Measurements from ENCODE around the gene BAG5.

Gene BAG5

GRCh38 chr14:103563226-103563620 is 766 bp upstream of the BAG5 start:
- no peak for DNase-seq

- DNase-seq = no peak
Observed at GRCh38 chr14:103562179-103562428, 353 bp downstream of the BAG5 start.

GRCh38 chr14:103561381-103562178 is 877 bp downstream of the BAG5 start:
- peak; percentile 23 for DNase-seq

DNA sequence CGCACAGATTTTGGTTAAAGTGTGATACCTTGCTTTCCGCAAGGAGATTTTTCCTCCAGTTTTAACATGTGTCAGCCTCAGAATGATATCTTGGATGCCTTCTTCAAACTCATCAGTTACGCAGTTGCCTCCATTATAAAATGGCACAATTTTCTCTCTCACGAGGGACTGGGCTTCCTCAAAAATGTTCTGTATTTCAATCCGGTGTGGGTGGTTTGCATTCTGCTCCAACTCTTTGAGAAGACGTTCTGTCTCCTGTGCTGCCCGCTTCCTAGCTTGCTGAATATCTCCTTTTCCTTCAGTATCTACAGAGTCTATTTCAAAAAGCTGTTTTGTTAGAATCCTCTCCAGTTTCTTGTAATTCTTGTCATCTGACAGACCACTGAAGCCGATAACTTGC is 1.8 kb downstream of the BAG5 start:
- no peak for DNase-seq

GRCh38 chr14:103559766-103560165 is 2.7 kb downstream of the BAG5 start:
- DNase-seq = no peak

DNA sequence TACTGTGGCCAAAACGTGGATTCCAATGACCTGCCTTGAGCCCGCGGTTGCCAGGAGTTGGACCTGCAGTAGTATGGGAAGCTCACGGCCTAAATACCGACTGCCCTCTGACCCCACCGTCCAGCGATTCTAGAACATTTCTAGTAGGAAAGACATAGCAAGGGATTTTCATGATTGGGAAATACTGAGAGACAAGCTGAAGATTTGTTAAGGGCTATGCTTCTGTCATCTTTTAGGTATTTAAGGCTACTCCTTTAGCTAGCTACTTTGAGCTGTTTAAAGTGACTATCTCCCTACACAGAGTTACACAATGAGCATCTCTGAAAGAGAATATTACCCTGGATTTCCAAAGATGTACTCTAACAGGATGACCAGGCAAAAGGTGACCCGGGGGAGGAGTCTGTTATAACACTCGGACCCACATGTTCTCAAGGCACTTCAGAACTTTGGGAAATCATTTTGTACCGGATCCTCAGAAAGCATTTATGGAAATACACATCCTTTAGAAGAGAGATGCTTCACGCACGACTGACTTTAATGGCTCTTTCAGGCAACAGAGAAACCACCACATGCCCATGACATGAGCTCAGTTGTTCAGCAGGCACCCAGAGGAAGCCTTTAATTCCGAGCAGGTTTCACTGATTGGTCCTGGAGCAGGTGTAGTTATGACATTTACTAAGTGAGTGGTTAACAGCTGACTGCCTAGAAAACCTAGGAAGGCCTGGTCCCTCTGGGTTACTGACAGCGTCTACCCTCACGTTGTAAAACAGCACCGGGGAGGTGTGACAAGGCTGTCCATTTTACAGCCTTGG is 4.2 kb downstream of the BAG5 start:
- no peak for DNase-seq

- DNase-seq = no peak
Observed at GRCh38 chr14:103556946-103557758, 5.3 kb downstream of the BAG5 start.

- DNase-seq = no peak
Observed at GRCh38 chr14:103555559-103556337, 6.7 kb downstream of the BAG5 start.

DNA sequence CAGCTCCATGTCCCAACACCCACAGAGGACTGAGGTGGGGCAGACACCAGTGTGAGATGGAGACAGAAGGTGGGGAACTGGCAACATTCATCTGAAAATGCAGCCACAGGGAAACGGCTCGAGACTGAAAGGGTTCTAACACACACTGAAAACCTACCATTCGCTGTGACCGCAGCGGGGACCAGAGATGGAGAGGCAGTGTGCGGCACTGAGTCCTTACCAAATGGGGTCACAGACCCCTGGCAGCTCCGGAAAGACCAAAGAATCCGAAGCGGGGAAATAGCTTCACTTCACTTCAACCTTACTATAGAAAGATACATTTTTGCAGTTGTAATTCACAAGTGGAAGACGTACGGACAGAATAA is 9.6 kb downstream of the BAG5 start:
- DNase-seq = no peak

DNA sequence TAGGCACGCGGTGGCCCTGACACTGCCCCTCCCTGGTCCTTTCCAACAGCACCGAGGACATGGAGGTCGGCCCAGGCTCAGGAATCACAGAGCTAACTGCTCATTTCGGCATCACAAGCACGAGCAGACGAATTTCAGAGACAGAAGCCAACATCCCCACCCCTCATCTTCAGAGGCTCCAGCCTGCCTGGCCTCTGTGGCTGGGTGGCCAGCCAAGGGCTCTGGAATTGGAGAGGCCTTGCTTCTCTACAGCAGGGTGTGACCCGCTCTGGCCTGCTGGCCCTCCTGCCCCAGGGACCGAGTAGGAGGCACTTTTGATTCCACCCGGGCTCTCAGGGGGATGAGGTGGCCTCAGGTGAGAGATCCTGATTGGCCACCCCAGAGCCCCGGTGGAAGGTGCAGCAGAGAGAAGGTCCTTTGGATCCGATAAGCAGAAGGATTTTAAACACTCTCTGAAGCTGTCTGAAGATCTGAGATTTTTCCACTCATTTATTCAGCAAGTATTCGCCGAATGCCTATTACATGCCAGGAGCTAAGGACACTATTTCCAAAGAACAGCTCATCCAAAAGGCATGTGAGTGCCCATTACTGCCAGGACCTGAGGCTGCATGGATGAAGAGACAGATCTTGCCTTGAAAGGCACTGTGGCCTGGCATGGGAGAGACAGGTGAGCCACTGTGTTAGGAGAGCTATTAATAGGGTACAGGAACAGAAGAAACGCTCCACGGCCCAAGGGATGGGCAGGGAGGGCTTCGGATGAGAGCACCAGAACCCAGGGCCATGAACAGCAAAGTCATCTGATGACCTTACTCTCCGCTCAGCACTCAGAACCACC is 10.2 kb downstream of the BAG5 start:
- no peak for DNase-seq

GRCh38 chr14:103551338-103551762 is 11.1 kb downstream of the BAG5 start:
- no peak for DNase-seq

DNA sequence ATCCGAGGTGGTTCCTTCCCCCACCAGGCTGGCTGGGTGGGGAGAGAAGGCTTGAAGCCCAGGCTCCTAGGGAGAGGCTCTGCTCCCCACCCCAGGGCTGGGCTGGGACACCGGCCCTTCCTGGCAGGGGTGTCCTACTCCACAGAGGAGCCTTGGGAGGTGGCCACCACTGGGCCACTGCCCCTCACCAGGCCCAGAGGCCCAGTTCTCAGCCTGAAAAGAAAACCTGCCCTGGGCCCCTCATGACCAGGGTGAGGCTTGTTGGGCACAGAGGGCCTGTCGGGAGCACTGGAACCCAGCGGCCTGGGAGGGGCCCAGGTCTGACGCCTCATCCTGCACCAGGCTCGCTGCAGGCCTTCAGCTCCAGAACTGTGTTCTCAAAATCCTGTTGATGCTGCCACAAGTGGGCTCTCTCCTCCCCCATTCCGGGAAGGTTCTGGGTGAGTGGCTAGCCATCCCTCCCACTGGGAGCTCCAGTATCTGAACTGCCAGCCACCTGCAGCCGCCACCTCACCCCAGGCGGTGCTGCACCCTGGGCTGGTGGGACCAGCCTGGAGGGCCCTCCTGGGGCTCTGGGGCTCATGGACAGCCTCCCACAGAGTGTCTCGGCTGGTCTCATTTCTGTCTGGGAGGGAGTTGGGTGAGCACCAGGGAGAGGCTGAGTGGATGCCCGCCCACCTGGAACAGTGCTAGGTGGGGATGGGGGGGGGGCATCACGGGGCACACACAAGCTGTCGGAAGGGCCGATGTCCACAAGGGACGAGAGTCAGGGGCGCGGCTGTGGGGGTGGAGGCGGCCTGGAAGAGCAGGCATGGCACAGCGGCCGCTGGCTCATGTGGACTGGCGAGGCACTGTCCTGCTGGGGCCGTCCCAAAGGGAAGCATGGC is 11.8 kb downstream of the BAG5 start:
- DNase-seq = no peak

- no peak for DNase-seq
Observed at GRCh38 chr14:103549361-103550311, 12.8 kb downstream of the BAG5 start.

- no peak for DNase-seq
Observed at GRCh38 chr14:103548463-103549351, 13.8 kb downstream of the BAG5 start.

GRCh38 chr14:103547941-103548462 is 14.5 kb downstream of the BAG5 start:
- DNase-seq = no peak

- no peak for DNase-seq
Observed at GRCh38 chr14:103547455-103547940, 15.0 kb downstream of the BAG5 start.

DNA sequence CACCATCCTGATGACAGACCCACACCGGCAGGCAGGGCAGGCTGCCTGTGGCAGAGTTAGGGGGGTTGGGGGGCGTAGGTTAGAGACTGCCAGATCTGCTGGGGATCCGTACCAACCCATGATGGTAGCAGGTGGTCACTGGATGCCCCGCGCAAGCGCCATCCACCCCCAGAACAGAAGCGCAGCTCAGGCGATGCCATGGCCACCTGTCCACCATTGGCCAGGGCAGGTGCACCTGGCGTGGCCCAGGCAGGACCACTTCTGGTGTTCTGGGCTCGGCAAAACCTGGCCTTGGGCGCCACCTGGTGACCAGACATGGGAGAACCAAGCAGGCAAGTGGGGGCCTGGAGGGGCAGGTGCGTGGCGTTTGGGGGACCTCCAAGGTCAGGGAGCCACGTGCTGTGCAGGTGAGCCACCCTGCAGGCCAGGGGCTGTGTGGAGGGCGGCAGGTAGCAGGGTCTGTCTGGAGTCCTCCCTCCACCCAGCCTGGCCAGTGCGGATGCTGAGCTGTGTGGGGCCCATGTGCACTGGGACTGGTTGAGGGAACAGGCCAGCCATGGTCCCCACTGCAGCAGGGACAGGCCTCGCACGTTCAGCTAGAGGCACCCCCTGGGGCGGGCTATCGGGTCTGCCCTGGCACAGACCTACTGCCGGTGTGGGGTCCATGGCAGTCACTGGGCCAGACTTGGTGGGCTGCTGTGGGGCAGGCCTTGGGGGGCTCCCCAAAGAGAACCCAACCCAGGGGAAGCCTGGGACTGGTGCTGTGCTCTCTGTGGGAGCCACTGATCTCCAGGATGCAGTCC is 15.6 kb downstream of the BAG5 start:
- peak; percentile 76 for DNase-seq

Measured in activated gamma-delta T cell treated with Interleukin-2 at 50 U/mL for 16 hours (primary cell).